Mesenchymal stem cell (in vitro differentiated cells and primary cell): ENCODE results near the gene FAIM2.

Experiments used
- DNase-seq: peaks from one replicate; pipeline ENCODE4 v3.0.0-alpha.2; 2013
- H2AFZ ChIP-seq: one replicate; pipeline ENCODE4 v1.6.1; 2013; ENCODE audit warnings: low read depth, mild to moderate bottlenecking, control low read depth, inconsistent platforms, low read length, moderate library complexity
- H2AK5ac ChIP-seq: 2 replicates; pipeline ENCODE4 v1.6.1; 2013; ENCODE audit warnings: low read length, moderate library complexity, mild to moderate bottlenecking, inconsistent platforms; ENCODE audit not compliant: severe bottlenecking
- H2BK120ac ChIP-seq: one replicate; pipeline ENCODE4 v1.6.1; 2013; ENCODE audit warnings: low read depth, mild to moderate bottlenecking, inconsistent platforms, low read length, moderate library complexity
- H2BK12ac ChIP-seq, 2 experiments: one replicate each; pipeline ENCODE4 v1.6.1; 2013; ENCODE audit warnings: inconsistent platforms in 2 of 2, low read length in 2 of 2, mild to moderate bottlenecking in 2 of 2, moderate library complexity in 2 of 2, control low read depth in 1 of 2
- H2BK15ac ChIP-seq: one replicate; pipeline ENCODE4 v1.6.1; 2013; ENCODE audit warnings: mild to moderate bottlenecking, low read depth, inconsistent platforms; ENCODE audit not compliant: poor library complexity, severe bottlenecking
- H2BK5ac ChIP-seq: 2 replicates; pipeline ENCODE4 v1.6.1; 2013; ENCODE audit warnings: low read depth, mild to moderate bottlenecking, low read length, control low read depth, inconsistent platforms; ENCODE audit not compliant: poor library complexity, severe bottlenecking
- H3K14ac ChIP-seq, 2 experiments: one replicate each; pipeline ENCODE4 v1.6.1; 2013; ENCODE audit warnings: inconsistent platforms in 2 of 2, low read length in 2 of 2, control low read depth in 1 of 2, mild to moderate bottlenecking in 1 of 2, moderate library complexity in 1 of 2
- H3K18ac ChIP-seq, 2 experiments: one replicate each; pipeline ENCODE4 v1.6.1; 2013; ENCODE audit warnings: inconsistent platforms in 2 of 2, low read length in 2 of 2, control low read depth in 1 of 2, low read depth in 1 of 2, mild to moderate bottlenecking in 1 of 2
- H3K23ac ChIP-seq, 2 experiments: one replicate each; pipeline ENCODE4 v1.6.1; 2013; ENCODE audit warnings: inconsistent platforms in 2 of 2, low read length in 2 of 2, mild to moderate bottlenecking in 2 of 2, moderate library complexity in 2 of 2, control low read depth in 1 of 2
- H3K27ac ChIP-seq: 2 replicates; pipeline ENCODE4 v1.5.1; 2013; ENCODE audit warnings: mild to moderate bottlenecking, moderate library complexity, low read length, control low read depth, inconsistent platforms; ENCODE audit not compliant: poor library complexity, severe bottlenecking
- H3K27me3 ChIP-seq, 2 experiments: 2 replicates each; pipeline versions ENCODE4 v1.6.1 to v1.7.0; 2013; ENCODE audit warnings: low read length in 2 of 2, mild to moderate bottlenecking in 2 of 2, moderate library complexity in 2 of 2, control low read depth in 1 of 2, inconsistent platforms in 1 of 2; ENCODE audit not compliant: control insufficient read depth in 1 of 2, insufficient read depth in 1 of 2
- H3K36me3 ChIP-seq, 2 experiments: 2 replicates each; pipeline versions ENCODE4 v1.6.1 to v1.7.0; 2013; ENCODE audit warnings: low read length in 2 of 2, control low read depth in 1 of 2, inconsistent platforms in 1 of 2, low read depth in 1 of 2, mild to moderate bottlenecking in 1 of 2; ENCODE audit not compliant: insufficient read depth in 2 of 2, control insufficient read depth in 1 of 2
- H3K4ac ChIP-seq, 2 experiments: one replicate each; pipeline ENCODE4 v1.6.1; 2013; ENCODE audit warnings: inconsistent platforms in 2 of 2, low read length in 2 of 2, mild to moderate bottlenecking in 2 of 2, moderate library complexity in 2 of 2, control low read depth in 1 of 2, low read depth in 1 of 2
- H3K4me1 ChIP-seq: 2 replicates; pipeline ENCODE4 v1.6.1; 2013; ENCODE audit warnings: low read depth, low read length, control low read depth; ENCODE audit not compliant: control insufficient read depth, insufficient read depth
- H3K4me2 ChIP-seq: 2 replicates; pipeline ENCODE4 v1.6.1; 2013; ENCODE audit warnings: low read length, mild to moderate bottlenecking, inconsistent platforms; ENCODE audit not compliant: poor library complexity, severe bottlenecking
- H3K4me3 ChIP-seq, 2 experiments: 2 replicates each; pipeline versions ENCODE4 v1.5.1 to v1.7.0; 2013; ENCODE audit warnings: low read length in 2 of 2, mild to moderate bottlenecking in 2 of 2, control low read depth in 1 of 2, low read depth in 1 of 2; ENCODE audit not compliant: insufficient read depth in 1 of 2
- H3K79me1 ChIP-seq: replicated peaks from 2 replicates; pipeline ENCODE4 v1.6.1; 2013; ENCODE audit warnings: mild to moderate bottlenecking, control low read depth, low read length, inconsistent platforms; ENCODE audit not compliant: poor library complexity, severe bottlenecking
- H3K9ac ChIP-seq: 2 replicates; pipeline ENCODE4 v1.7.0; 2013; ENCODE audit warnings: mild to moderate bottlenecking, low read length, moderate library complexity
- H3K9me3 ChIP-seq: 2 replicates; pipeline ENCODE4 v1.7.0; 2013; ENCODE audit warnings: mild to moderate bottlenecking, low read length; ENCODE audit not compliant: control insufficient read depth
- H4K8ac ChIP-seq: one replicate; pipeline ENCODE4 v1.6.1; 2013; ENCODE audit warnings: inconsistent platforms, mild to moderate bottlenecking, low read length, moderate library complexity
- H4K91ac ChIP-seq: one replicate; pipeline ENCODE4 v1.6.1; 2013; ENCODE audit warnings: mild to moderate bottlenecking, low read length, inconsistent platforms
- WGBS: methylation state at CpG from one replicate; pipeline ENCODE4 v1.1.7; 2013; ENCODE audit warnings: mixed read lengths; 5-methylcytosine and 5-hydroxymethylcytosine counted together

The FAIM2 gene

GRCh38 chr12:49827401-49828099 lies 76.2 kb downstream of the FAIM2 start:
- Histone ChIP-seq H3K4ac (peak overlapping the region in 1 of 2 experiments; percentile 81), H4K8ac (peak overlapping the region; percentile 72), H2AK5ac (peak overlapping the region; percentile 76), H2AFZ (no peak overlapping the region), H2BK120ac (peak overlapping the region; percentile 73), H2BK5ac (peak overlapping the region; percentile 4), H4K91ac (peak overlapping the region; percentile 84), H3K27me3 (no peaks in the 10 kb centered on the region), H3K4me2 (peak overlapping the region; percentile 84), H3K27ac (peak overlapping the region; percentile 99), H3K9ac (peak overlapping the region; percentile 89), H3K4me3 (peak overlapping the region; percentile 87 to 92), H3K4me1 (peaks cover 37% of the 10 kb centered on the region), H3K79me1 (peaks cover 2% of the 10 kb centered on the region), H3K18ac (peak overlapping the region; percentile 95 to 96), H3K9me3 (no peaks in the 10 kb centered on the region), H3K36me3 (peaks cover 0 to 25% of the 10 kb centered on the region in 2 experiments), H3K23ac (peak overlapping the region in 1 of 2 experiments; percentile 98), H2BK12ac (peak overlapping the region; percentile 15 to 37), H2BK15ac (peak overlapping the region; percentile 90), H3K14ac (peak overlapping the region in 1 of 2 experiments; percentile 37)
- DNase-seq = peak; percentile 82
- WGBS = 2% methylated on average over 12 of the region's 38 CpGs

- H3K27me3 ChIP-seq = no peaks in the 10 kb centered on the region
- no peak overlapping the region for H4K8ac ChIP-seq
- WGBS = 36% methylated on average over 4 of the region's 6 CpGs
Measured at GRCh38 chr12:49827051-49827400, 76.7 kb downstream of the FAIM2 start.

GRCh38 chr12:49825971-49826421 lies 77.7 kb downstream of the FAIM2 start:
- H3K4me3 ChIP-seq = peak overlapping the region; percentile 18 to 87
- peak overlapping the region; percentile 84 for H3K4me2 ChIP-seq
- peak overlapping the region; percentile 67 for H2BK120ac ChIP-seq
- peaks cover 10% of the 10 kb centered on the region for H3K79me1 ChIP-seq
- H2AFZ ChIP-seq = no peak overlapping the region
- H3K4me1 ChIP-seq = peaks cover 43% of the 10 kb centered on the region
- peak overlapping the region; percentile 70 for H2AK5ac ChIP-seq
- peak overlapping the region in 1 of 2 experiments; percentile 35 for H2BK12ac ChIP-seq
- WGBS = 77% methylated on average over 3 of the region's 4 CpGs
- no peak overlapping the region for H4K91ac ChIP-seq
- H3K27ac ChIP-seq = peak overlapping the region; percentile 63
- H2BK5ac ChIP-seq = no peak overlapping the region
- no peaks in the 10 kb centered on the region for H3K27me3 ChIP-seq
- H3K36me3 ChIP-seq = peaks cover 12 to 35% of the 10 kb centered on the region in 2 experiments
- H3K9me3 ChIP-seq = no peaks in the 10 kb centered on the region
- H3K4ac ChIP-seq = no peak overlapping the region
- peak; percentile 52 for DNase-seq
- H3K18ac ChIP-seq = peak overlapping the region; percentile 40 to 55
- H3K9ac ChIP-seq = peak overlapping the region; percentile 89
- H3K14ac ChIP-seq = peak overlapping the region in 1 of 2 experiments; percentile 61
- H2BK15ac ChIP-seq = no peak overlapping the region
- no peak overlapping the region for H4K8ac ChIP-seq
- peak overlapping the region in 1 of 2 experiments; percentile 91 for H3K23ac ChIP-seq

More at GRCh38 chr12:49827051-49827400, 76.7 kb downstream of the FAIM2 start:
- H2BK15ac ChIP-seq = no peak overlapping the region
- peaks cover 37% of the 10 kb centered on the region for H3K4me1 ChIP-seq
- H2BK120ac ChIP-seq = no peak overlapping the region
- H2AFZ ChIP-seq = no peak overlapping the region
- peaks cover 4% of the 10 kb centered on the region for H3K79me1 ChIP-seq
- peak overlapping the region; percentile 3 for H2BK5ac ChIP-seq
- peak overlapping the region; percentile 99 for H3K27ac ChIP-seq
- peak overlapping the region in 1 of 2 experiments; percentile 37 for H2BK12ac ChIP-seq
- H3K9ac ChIP-seq = peak overlapping the region; percentile 89
- H3K14ac ChIP-seq = peak overlapping the region in 1 of 2 experiments; percentile 37
- H3K4me3 ChIP-seq = peak overlapping the region; percentile 87 to 92
- H4K91ac ChIP-seq = no peak overlapping the region
- H3K36me3 ChIP-seq = peaks cover 3 to 25% of the 10 kb centered on the region in 2 experiments
- peak overlapping the region; percentile 35 to 95 for H3K18ac ChIP-seq
- H3K4ac ChIP-seq = peak overlapping the region in 1 of 2 experiments; percentile 81
- DNase-seq = no peak
- H3K23ac ChIP-seq = peak overlapping the region in 1 of 2 experiments; percentile 98
- H2AK5ac ChIP-seq = peak overlapping the region; percentile 40
- peak overlapping the region; percentile 84 for H3K4me2 ChIP-seq
- no peaks in the 10 kb centered on the region for H3K9me3 ChIP-seq

- peak overlapping the region; percentile 89 for H3K9ac ChIP-seq
- no peaks in the 10 kb centered on the region for H3K27me3 ChIP-seq
- peak; percentile 87 for DNase-seq
- WGBS = 16% methylated on average over 5 of the region's 5 CpGs
- no peak overlapping the region for H2BK15ac ChIP-seq
- H2AK5ac ChIP-seq = no peak overlapping the region
- peak overlapping the region in 1 of 2 experiments; percentile 11 for H3K4ac ChIP-seq
- peaks cover 12 to 40% of the 10 kb centered on the region in 2 experiments for H3K36me3 ChIP-seq
- peak overlapping the region in 1 of 2 experiments; percentile 61 for H3K14ac ChIP-seq
- peaks cover 13% of the 10 kb centered on the region for H3K79me1 ChIP-seq
- peak overlapping the region; percentile 63 for H3K27ac ChIP-seq
- H3K9me3 ChIP-seq = no peaks in the 10 kb centered on the region
- peak overlapping the region; percentile 40 to 55 for H3K18ac ChIP-seq
- no peak overlapping the region for H2AFZ ChIP-seq
- H4K8ac ChIP-seq = no peak overlapping the region
- peak overlapping the region in 1 of 2 experiments; percentile 87 for H3K4me3 ChIP-seq
- H2BK12ac ChIP-seq = peak overlapping the region in 1 of 2 experiments; percentile 35
- H2BK5ac ChIP-seq = no peak overlapping the region
- H3K23ac ChIP-seq = peak overlapping the region in 1 of 2 experiments; percentile 30
- peak overlapping the region; percentile 56 for H4K91ac ChIP-seq
- H2BK120ac ChIP-seq = peak overlapping the region; percentile 67
- peaks cover 48% of the 10 kb centered on the region for H3K4me1 ChIP-seq
- peak overlapping the region; percentile 50 for H3K4me2 ChIP-seq
Measured at GRCh38 chr12:49825360-49825970, 78.2 kb downstream of the FAIM2 start.
